SKM-1 treated with dmso at 0.1 percent for 144 hours (cell line): ENCODE results near the gene SYTL3.
"Not testable (repeated sequence)": the region's sequence is repeated elsewhere in the genome, so short reads cannot be mapped to it uniquely, and the experiment has no call there.

Source experiments
- DNase-seq: peaks from one replicate; lab custom pipeline; 2025; ENCODE audit not compliant: unreplicated experiment; lab: John Stamatoyannopoulos, UW

Gene SYTL3

DNA sequence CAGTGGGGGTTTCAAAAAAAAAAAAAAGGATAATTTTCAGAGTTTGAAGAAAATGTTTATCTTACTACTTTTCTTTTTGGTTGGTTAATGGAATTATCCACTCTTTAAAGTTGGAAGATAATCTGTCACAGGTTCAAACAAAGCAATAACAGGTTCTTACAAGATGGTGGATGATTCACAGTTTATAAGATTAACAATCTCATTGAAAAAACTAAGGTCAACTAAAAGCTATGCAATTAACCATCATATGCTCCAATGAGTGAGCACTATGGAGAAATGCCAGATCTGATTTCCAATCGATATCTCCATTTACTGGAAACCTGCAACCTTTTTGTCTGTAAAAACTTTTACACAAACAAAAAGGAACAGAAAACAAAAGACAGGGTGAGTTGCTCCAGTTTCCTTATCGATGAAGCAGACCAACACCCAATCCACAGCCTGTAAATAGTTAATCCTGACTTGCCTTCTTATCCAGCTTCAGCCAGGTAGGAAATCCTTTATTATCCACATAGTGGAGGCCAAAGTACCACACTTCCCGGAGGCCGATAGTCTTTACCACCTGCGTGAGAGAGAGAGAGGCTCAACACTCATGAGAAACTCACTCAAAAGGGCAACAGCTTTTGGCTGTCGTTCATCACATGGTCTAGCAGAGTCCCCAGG lies 136.9 kb downstream of the SYTL3 start:
- no peak for DNase-seq

DNA sequence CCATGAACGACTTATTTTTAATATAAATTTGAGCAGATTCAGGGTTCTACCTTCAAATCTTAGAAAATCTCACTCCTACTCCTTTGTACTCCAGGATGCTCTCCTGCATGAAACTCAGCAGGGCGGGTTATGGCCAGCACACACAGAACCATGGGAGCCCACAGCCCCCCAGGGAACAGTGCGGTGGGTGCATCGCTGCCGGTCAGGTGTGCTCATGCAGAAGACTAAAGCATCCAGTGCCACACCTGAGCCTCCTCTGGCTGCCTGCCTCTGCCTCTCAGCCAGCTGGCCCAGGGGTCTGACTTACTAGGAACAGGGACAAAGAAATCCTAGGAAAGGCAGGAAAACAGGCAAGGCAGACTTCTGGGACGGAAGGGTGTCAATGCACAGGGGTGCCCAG lies 137.5 kb downstream of the SYTL3 start:
- DNase-seq = no peak

DNA sequence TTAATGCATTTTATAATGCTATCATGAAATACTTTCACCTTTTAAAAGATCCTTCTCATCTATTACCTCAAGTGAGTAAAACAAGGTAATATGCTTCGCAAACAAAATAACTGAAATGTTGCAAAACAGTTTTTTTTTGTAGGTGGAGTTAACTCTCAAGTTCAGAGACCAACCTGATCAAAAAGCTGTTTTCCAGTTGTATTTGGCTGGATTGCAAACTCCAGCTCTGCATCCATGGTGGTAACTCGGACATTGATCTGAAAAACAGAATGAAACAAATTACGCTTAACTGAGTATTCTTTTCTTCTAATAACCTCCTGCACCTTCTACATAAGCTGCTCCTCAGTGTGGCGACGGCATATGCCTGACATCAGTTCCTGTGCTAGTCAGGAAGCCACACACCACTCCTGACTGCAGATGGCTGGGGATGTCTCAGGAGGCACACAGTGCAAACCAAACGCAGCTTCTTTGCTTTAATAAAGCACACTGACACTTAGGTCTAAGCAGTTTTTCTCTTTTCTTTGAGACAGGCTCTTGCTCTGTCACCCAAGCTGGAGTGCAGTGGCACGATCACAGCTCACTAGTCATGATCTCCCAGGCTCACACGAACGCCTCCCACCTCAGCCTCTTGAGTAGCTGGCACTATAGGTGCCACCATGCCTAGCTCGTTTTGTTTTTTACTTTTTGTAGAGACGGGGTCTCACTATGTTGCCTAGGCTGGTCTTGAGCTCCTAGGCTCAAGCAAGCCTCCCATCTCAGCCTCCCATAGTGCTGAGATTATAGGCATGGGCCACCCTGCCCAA lies 139.5 kb downstream of the SYTL3 start:
- no peak for DNase-seq

DNA sequence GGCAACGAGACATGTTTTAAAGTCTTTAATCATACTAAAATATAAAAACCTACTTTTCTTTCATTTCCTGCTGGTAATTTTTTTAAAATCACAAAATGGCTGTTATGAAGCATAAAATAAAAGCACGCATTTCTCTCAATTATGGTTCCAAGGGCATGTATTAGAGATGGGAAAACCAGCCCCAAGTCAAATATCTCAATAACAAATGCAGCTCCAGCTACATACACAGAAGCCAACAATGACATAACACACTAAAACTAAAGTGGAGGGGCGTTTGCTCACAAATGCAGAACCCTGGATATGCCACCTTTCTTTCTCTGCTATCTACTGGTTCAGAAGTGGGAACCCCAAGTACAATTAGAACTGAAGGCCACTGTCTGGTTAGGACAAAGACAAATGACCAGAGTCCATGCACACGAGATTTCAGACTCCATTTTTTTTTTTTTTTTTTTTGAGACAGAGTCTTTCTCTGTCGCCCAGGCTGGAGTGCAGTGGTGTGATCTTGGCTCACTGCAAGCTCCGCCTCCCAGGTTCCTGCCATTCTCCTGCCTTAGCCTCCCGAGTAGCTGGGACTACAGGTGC lies 141.5 kb downstream of the SYTL3 start:
- no peak for DNase-seq

DNA sequence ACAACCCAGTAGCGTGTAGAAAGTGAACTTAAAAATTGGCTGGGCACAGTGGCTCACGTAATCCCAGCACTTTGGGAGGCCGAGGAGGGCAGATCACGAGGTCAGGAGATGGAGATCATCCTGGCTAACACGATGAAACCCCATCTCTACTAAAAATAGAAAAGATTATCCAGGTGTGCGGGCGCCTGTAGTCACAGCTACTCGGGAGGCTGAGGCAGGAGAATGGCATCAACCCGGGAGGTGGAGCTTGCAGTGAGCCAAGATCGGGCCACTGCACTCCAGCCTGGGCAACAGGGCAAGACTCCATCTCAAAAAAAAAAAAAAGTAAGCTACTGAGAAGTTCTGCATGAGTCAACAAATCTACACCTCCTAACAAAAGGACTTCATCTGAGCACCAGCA lies 142.7 kb downstream of the SYTL3 start:
- DNase-seq = not testable (repeated sequence)

DNA sequence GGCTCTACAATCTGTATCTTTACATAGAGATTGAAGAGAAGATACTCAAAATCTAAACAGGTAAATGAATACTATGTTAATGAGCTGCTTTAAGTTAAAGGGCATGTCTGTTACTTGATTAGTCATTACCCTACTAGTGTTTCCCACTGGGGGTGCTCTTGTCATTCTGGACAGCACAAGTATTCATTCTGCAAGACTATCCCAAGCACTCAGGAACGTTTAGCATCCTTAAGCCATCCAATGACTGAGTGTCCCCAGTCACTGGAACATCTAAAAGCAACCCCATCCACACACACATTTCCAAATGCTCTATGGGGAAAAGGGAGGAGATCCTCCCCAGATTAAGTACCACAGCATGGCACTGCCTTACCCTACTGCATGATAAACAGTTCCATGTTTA lies 143.6 kb downstream of the SYTL3 start:
- no peak for DNase-seq

DNA sequence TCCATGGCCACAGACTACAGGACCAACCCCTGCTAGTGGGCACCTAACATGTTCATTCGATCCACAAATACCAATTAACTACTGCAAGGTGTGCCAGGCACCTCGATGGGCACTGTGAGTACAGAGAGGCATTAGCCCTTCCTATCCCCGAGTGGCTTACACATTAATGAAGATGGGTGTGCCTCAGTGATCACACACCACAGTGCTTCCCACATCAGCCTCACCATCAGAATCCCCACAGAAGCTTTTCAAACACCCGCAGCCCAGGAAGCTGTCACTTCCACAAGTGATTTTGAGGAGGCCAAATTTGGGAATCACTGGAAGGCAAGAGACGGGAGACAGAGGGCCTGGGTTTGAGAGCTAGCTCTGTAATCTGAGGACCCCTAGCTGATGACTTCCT lies 145.7 kb downstream of the SYTL3 start:
- no peak for DNase-seq

DNA sequence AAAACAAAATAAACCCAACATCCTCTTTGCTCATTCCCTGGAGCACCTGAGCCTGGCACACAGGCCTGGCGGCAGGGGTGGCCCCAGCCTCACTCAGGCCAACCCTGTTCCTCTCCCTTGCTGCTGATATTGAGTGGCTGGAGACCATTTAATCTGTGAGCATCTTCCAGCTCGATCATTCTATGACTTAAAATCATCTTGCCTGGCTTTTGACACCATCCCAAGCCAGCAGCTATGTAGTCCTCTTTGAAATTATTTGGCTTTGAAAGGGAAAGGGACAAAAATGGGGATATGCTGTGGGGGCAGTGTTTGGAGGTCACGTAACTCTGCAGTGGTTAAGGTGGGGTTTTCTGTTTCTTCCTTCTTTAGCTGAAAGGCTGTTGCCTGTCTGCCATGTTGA lies 146.5 kb downstream of the SYTL3 start:
- DNase-seq = no peak

DNA sequence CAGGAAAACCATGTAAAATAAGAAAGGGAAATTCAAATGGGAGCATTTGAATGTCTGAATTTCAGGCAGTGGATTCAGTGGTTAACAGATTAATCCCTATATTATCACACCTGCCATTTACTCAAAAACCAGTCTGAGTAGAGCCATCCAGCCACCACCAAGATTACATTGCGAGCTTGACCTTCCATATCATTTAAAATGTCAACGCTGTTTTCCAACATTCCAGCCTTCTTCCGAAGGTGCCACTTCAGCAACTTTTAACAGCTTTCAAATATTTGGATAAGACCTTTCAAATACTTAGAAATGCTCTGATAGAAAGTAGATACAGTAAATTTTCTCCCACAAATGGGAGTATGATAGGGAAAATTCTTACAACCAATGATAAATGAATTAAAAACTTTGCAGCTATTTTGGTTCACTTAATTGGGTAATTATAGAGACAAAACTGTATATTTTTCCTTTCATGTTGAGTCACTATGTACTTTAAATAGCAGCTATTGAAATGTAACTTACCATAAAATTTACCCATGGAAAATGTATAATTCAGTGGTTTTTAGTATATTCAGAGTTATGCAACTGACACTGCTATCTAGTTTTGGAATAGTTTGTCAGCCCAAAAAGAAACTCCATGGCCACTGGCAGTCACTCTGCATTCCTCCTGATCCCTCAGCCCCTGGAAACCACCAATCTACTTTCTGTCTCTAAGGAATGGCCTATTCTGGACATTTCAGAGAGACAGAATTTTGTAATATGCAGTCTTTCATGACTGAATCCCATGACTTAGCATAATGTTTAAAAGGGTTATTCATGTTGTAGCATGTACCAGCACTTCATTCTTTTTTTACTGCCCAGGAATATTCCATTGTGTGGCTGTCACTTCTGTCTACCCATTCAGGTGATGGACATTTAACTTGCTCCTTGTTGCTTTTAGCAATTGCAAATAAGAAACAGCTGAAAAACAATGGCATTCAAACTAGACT lies 147.8 kb downstream of the SYTL3 start:
- no peak for DNase-seq

DNA sequence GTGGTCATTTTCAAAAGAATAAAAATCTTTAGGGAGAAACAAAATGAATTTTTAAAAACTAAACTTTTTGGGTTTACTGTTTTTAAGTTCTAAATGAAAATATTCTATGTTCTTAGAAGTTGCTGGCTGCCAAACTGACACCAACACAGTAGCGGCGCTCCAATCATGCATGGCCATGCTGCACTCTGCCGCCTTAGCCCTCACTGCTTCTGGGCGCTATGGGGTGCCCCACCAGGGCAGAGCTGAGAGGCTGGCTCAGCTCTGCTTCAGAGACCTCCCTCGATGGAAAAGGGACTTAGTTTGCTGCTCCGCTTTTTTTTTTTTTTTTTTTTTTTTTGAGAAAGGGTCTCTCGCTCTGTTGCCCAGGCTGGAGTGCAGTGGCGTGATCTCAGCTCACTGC lies 148.5 kb downstream of the SYTL3 start:
- no peak for DNase-seq

DNA sequence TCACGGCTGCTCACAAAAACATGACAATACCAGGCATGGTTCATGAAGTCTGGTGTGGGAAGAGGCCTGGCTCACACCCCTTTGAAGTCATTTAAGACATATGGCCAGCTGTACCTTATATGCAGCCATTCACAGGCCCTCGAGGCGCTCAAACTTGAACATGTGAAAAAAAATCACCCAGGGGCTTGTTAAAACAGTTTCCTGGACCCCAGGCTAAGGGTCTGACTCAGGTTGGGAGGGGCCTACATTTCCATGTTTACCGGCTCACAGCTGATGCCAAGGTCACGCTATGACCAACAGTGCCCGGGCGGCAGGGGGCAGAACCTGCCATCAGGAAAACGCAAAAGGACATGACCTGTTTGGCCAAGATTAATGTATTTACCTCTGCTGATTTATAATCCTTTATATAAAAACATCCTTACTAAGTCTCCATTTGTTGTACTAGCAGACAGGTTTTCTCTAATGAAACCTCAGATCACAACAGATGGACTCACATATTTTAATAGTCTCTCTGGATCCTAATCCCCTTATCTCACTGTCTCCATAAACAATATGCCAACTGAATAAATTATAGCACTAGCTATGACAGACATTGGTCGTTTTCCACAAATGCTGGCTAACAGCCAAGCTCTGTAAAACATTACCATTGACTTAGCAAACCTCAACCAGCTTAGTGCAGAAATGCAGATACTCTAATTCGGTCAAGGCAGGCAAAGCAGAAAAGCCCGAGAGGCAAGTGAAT lies 149.4 kb downstream of the SYTL3 start:
- DNase-seq = no peak

DNA sequence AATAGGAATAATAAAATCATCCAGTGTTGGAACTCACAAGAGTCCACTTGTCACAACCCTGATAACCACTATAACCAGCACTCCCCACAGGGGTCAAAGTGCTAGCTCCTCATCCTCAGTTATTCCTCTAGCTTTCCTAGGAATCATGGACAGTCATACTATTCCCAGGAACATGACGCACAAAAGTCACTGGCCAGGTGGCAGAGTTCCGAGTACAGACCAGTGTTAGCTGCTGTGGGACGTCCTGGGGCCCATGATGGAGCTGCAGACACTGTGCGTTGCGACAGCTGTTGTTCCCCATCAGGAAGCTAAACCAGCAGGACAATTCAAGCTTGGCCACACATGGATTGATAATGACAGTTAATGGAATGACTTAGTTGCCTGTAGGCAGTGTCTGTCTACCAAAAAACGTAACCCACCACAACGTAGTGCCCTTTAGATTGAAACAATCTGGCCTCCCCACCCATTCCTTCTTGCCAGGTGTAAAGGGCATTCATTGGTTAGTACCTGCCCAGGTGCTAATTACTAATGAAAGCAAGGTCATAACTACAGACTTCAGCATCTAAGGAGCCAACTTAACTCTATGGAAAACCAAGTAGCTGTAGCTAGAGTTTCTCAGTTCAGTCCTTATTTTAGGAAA lies 151.9 kb downstream of the SYTL3 start:
- no peak for DNase-seq

DNA sequence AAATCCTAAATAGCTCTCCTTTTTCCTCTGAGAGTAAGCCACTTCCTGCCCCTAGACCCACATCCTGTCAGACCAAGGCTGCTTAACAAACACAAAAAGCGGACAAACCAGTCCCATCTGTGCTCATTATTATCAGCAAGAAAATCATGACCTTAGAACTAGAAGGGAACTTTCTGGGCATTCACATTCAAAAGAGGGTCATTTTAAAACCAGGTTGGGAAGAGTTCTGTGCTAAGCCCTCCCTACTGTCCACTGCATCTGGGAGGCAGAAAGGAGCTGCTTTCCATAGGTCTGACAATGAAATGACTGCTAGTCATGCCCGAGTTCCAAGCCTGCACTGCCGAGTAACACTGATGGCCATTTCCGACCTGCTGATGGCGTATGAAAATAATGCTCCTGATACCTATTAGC lies 153.9 kb downstream of the SYTL3 start:
- DNase-seq = peak; percentile 37

DNA sequence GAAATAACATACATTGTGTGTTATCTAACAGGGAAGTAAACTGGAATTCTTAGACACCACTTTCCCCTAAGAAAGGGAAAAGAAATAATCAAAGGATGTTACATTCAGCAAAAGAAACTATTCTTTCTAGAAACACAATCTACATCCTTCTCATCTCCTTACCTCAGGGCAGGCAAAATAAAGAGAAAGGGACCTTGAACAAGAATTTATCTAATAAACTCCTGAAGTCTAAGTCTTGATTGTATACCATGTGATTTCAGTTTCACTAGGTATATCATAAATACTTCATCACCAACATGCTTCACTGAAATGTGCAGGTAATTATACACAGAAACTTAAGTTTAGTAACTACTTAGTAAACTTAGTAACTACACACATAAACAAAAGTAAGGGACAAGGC lies 154.4 kb downstream of the SYTL3 start:
- no peak for DNase-seq

DNA sequence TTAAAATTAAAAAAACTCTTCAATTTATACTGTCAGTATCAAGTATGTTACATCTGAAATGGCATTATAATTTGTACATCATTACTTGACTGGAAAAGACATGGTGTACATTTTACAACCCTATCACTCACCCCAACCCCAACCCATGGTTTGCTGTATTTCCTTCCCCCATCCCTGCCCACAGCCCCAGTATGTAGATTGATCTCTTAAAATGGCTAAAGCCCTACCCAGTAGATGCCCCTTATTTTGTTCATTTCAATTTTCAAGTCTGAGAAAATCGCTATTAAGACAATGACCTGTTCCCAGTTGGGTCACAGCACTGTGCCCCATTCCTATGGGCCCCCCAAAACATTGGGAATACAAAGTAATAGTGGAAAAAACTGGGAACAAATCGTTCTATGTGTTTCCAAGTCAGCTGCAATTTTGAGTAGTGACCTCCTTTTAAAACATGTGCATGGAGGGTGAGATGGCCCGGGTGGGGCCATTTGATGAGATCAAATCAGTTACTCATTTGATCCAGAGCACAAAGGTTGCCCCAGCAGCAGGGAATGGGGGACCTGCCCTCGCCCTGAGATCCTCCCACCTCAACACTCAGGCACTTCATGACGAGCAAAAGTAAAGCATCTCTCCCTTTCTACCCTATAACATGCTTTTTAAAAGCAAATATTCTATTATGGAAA lies 156.0 kb downstream of the SYTL3 start:
- DNase-seq = no peak

DNA sequence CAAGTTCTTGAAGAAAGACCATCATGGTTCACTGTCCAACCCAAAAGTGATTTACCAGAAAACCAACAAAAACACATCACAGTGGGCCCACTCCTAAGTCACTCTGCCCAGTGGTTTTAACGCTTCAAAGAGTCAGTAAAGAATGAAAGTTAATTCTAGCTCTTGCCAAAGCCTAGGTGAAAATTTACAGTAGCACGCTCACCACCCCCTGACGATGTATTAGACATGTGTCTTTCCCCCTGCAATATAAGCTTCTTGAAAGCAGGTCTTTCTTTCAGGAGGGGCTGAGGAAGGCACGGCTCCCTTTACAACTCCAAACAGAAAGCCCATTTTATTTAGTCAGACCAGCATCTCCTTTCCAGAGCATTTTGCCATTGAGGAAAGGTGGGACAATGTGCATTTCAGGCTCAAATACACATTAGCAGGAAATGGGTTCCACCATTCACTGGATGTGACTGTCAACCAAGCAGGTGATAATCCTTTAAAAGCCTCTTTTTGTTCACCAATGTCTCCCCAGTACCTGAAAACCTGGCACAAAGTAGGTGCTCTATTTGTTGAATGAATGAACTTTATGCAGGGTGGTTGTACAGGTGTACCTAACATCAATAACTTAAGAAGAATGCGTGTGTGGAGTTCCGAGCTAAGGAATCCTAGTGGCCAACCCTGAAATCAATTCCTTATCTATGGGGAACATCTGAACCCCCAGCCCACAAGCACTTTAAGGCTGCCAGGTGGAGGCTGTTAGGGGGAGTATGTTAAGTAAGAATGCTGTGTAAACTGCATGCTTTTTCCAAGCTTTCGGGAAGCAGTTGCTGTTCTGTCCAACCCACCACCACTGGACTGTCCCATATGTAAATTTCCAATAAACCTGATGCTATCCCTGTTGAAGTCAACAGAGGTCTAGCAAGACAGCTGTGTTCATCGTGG lies 157.9 kb downstream of the SYTL3 start:
- no peak for DNase-seq

DNA sequence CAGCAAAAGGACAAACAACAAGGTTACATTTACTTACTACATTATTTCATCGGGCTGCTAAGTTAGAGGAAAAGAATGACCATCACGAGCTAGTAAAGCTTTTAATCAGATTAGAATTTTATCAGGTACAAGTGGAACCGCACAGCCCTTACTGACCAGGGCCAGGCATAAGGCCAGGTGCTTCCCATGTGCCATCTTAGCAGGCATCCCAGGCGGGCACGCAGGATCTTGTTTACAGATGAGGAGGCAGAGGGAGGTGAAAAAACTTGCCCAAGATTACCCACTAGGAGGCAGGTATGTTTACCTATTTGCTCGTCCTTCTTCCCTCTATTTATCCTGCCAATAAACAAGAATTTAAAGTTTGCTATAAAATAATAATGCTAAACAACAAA lies 158.6 kb downstream of the SYTL3 start:
- no peak for DNase-seq

DNA sequence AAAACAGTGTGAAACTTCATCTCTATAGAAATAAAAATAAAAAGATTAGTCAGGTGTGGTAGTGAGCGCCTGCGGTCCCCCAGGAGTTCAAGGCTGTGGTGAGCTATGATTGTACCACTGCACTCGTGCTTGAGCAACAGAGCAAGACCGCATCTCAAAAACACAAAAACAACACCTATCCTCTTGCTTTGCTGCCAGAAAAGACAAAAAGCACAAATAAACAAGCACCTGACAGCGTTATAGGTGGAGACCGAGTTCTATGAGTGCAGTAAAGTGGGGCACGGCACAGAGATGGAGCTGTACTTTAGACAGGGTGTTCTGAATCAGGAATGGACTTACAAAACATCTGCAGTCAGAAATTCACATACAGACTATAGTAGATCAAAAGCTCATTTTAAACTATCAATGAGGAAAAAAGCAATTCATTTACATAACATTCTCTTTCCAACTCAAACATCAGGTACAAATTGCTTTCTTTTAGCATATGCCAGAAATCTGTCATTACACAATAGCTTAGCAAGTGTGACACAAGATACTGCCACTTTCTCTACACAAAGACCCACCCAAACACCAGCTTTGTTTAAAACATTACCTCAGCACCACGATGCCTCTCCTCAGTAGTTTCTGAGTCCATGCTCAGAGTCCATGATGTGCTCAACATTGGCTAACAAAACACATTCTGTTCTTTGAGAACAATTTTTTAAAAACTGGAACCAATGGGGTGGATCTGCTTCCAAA lies 159.3 kb downstream of the SYTL3 start:
- DNase-seq = no peak
